ENCODE measurements around the gene ABL2.

GRCh38 chr1:179137617-179138255 is 91.7 kb downstream of the ABL2 start:
- TF ChIP-seq, protein P1, sequence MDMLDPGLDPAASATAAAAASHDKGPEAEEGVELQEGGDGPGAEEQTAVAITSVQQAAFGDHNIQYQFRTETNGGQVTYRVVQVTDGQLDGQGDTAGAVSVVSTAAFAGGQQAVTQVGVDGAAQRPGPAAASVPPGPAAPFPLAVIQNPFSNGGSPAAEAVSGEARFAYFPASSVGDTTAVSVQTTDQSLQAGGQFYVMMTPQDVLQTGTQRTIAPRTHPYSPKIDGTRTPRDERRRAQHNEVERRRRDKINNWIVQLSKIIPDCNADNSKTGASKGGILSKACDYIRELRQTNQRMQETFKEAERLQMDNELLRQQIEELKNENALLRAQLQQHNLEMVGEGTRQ (CRISPR knock-in tag; IDR thresholded peaks at IDR 0.05), result no peak
- TF ChIP-seq CREM (CRISPR knock-in tag; IDR thresholded peaks at IDR 0.05) (no peak), ZNF232 (CRISPR knock-in tag; IDR thresholded peaks at IDR 0.05) (no peak), ETV6 (CRISPR knock-in tag; IDR thresholded peaks at IDR 0.05) (no peak), SMAD3 (CRISPR knock-in tag; IDR thresholded peaks at IDR 0.05; ENCODE audit: borderline replicate concordance) (no peak), ZNF317 (CRISPR knock-in tag; IDR thresholded peaks at IDR 0.05; ENCODE audit: borderline replicate concordance, low read depth) (no peak), SP1 (CRISPR knock-in tag; conservative IDR thresholded peaks at IDR 0.05) (no peak), TEAD4 (CRISPR knock-in tag; IDR thresholded peaks at IDR 0.05) (no peak)
- TF ChIP-seq, protein P2, sequence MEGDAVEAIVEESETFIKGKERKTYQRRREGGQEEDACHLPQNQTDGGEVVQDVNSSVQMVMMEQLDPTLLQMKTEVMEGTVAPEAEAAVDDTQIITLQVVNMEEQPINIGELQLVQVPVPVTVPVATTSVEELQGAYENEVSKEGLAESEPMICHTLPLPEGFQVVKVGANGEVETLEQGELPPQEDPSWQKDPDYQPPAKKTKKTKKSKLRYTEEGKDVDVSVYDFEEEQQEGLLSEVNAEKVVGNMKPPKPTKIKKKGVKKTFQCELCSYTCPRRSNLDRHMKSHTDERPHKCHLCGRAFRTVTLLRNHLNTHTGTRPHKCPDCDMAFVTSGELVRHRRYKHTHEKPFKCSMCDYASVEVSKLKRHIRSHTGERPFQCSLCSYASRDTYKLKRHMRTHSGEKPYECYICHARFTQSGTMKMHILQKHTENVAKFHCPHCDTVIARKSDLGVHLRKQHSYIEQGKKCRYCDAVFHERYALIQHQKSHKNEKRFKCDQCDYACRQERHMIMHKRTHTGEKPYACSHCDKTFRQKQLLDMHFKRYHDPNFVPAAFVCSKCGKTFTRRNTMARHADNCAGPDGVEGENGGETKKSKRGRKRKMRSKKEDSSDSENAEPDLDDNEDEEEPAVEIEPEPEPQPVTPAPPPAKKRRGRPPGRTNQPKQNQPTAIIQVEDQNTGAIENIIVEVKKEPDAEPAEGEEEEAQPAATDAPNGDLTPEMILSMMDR (IDR thresholded peaks at IDR 0.05), result no peak

Data from WTC11 (cell line).